GM19324 (cell line): ENCODE data around the gene KCTD2.
"Not testable (repeated sequence)": the region's sequence is repeated elsewhere in the genome, so short reads cannot be mapped to it uniquely, and the experiment has no call there.

ENCODE experiments used
- ATAC-seq: cut with Tn5 transposase; IDR thresholded peaks from one replicate; pipeline ENCODE4 v1.9.1; 2021; ENCODE audit warnings: mild to moderate bottlenecking, moderate library complexity; ENCODE audit not compliant: unreplicated experiment, low FRiP score

Gene KCTD2

GRCh38 chr17:75019710-75020109 is 27.3 kb upstream of the KCTD2 start:
- no peak for ATAC-seq

GRCh38 chr17:75020331-75021110 is 26.5 kb upstream of the KCTD2 start:
- no peak for ATAC-seq

GRCh38 chr17:75024686-75025397 is 22.2 kb upstream of the KCTD2 start:
- ATAC-seq, result no peak

DNA sequence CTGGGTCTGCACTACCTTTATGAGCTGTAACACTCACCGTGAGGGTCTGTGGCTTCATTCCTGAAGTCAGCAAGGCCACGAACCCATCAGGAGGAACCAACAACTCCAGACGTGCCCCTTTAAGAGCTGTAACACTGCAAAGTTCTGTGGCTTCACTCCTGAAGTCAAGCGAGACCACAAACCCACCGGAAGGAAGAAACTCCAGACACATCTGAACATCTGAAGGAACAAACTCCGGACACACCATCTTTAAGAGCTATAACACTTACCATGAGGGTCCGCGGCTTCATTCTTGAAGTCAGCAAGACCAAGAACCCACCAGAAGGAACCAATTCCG is 21.7 kb upstream of the KCTD2 start:
- ATAC-seq, result not testable (repeated sequence)

DNA sequence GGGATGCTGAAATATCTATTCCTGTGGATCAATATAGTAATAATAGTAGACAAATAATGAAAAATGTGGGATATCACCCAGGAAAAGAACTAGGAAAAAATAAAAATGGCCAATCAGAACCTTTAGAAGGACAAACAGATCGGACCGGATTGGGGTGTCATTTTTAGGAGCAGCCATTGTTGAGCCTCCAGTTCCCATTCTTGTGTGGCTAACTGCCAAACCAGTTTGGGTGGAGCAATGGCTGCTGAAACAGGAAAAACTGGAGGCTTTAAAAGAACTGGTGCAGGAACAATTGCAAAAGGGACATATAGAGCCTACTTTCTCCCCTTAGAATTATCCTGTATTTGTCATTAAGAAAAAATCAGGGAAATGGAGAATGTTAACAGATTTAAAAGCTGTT is 20.4 kb upstream of the KCTD2 start:
- ATAC-seq, result not testable (repeated sequence)

DNA sequence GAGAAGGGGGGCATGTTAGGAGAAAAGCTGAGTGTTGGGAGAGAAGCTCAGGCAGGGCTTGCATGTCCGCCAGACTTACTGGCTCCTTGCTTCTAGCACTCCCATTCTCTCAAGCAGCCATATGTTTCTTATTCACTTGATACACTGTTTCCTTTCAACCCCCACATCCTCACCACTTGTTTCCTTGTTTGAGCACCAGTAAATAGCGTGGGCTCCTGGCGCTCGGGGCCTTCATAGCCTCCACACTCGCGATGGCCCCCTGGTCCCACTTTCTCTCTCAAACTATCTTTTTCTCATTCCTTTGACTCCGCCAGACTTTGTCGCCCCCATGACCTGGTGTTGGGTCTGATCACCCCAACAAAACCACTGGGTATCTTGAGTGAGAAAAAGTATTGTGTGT is 16.9 kb upstream of the KCTD2 start:
- no peak for ATAC-seq

DNA sequence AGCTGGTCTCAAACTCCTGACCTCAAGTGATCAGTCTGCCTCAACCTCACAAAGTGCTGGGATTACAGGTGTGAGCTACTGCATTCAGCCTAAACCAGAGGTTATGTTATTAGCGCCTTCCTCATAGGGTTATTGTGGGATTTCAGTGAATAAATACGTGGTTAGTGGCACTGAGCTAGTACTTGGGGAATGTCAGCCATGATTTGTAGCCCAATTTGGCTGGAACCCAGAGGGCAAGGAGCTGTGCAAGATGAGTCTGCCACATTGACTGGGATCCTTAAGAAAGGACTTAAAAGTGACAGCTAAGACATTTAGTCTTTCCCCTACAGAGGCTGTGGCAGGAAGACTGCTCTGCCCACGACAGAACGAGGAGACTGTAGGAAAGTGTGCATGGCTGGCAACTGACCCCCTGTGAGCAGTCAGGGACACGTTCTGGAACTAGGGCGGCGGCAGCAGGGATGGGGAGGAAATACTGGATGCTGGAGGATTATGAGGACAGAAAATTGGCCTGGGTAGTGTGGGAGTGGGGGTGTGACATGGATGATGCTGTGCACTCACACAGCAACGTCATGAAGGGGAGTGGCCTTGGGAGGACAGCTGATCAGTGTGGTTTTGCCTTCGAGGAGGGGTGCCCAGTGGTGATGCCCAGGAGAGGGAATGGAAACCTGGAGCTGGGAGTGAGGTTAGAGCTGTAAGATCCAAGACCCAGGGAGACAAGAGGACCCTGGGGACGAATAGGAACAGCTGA is 14.9 kb upstream of the KCTD2 start:
- no peak for ATAC-seq

GRCh38 chr17:75032720-75033280 is 14.2 kb upstream of the KCTD2 start:
- no peak for ATAC-seq

- no peak for ATAC-seq
Observed at GRCh38 chr17:75033346-75034235, 13.4 kb upstream of the KCTD2 start.

- ATAC-seq, result peak; percentile 50
Observed at GRCh38 chr17:75034236-75034908, 12.7 kb upstream of the KCTD2 start.

DNA sequence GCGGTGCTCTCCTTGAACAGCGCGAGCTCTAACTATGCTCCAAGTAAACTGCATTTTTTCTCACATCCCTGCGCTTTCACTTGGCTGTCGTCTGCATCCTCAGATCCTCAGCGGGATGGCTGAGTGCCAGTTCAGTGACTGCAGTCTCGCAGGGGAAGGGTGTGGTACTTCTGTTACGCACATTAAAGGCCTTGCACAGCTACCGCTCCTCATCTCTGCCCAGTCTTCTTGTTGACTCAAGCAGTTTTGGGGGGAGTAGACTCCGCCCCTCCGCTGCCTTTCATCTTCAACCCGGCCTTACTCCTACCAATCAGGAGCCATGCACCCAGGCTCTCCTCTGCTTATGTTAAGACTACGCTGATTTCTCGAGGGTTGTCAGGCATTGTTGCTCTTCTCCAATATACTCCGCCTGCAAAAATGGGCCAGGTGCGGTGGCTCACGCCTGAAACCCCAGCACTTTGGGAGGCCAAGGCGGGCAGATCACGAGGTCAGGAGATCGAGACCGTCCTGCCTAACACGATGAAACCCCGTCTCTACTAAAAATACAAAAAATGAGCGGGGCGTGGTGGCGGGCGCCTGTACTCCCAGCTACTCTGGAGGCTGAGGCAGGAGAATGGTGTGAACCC is 10.3 kb upstream of the KCTD2 start:
- no peak for ATAC-seq

GRCh38 chr17:75039238-75039637 is 7.8 kb upstream of the KCTD2 start:
- ATAC-seq, result no peak

GRCh38 chr17:75041656-75042280 is 5.3 kb upstream of the KCTD2 start:
- no peak for ATAC-seq

DNA sequence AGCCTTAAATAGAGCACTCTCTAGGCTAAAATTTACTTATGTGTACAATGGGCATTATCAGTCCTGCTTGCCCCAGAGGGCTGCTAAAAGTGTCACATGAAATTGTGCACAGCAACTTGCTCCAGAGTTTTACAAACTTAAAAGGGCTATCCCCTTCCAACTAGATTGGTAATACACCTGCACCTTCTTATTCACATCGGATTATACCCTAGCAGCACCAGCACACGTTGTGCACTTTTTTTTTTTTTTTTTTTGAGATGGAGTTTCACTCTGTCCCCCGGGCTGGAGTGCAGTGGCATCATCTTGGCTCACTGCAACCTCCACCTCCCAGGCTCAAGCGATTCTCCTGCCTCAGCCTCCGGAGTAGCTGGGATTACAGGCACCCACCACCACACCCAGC is 3.2 kb upstream of the KCTD2 start:
- not testable (repeated sequence) for ATAC-seq

GRCh38 chr17:75044716-75045115 is 2.3 kb upstream of the KCTD2 start:
- ATAC-seq, result no peak

DNA sequence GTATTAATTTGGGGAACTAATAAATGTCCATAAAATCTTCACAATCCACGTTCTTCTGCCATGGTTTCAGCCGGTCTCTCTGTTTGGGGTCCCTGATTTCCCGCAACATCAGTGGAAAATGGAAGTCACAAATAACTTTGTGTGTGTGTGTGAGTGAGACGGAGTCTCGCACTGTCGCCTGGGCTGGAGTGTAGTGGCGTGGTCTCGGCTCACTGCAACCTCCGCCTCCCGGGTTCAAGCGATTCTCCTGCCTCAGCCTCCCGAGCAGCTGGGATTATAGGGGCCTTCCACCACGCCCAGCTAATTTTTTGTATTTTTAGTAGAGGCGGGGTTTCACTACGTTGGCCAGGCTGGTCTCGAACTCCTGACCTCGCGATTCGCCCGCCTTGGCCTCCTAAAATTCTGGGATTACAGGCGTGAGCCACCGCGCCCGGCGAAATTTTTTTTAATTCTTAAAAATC is 1.0 kb upstream of the KCTD2 start:
- ATAC-seq, result not testable (repeated sequence)

DNA sequence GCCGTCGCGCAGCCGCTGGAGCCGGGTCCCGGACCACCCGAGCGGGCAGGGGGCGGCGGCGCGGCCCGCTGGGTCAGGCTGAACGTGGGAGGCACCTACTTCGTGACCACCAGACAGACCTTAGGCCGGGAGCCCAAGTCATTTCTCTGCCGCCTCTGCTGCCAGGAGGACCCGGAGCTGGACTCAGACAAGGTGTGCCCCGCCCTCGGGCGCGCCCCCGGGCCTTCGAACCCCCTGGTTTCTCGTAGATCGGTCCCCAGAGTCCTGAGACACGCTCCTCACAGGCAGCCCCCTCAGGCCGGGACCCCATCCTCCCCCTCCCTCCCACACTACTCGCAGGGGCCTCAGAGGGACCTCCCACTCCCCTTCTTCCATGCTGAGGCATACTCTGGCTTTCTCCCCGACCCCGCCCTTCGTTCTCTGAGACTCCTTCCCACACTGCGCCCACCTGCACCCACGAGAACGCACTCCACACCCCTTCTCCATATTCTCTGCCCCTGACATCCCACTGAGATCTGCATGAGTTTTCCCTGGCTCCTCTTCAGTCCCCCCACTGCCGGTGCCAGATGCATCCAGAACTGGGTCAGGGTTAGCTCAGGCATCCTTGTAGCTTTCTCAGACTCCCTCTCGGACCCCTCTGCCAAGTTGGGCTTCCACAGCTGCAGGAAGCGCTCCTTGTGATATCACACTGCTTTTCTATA is 523 bp downstream of the KCTD2 start:
- ATAC-seq, result peak; percentile 16
